ENCODE results near the gene WTAP. TPM values are rescaled to one million over a fixed set of nuclear protein-coding genes. Genes with fewer than 3 reads are reported as not detected.

Gene WTAP
- total RNA-seq, 2 experiments from 2014 or later: 211 to 227 TPM

DNA sequence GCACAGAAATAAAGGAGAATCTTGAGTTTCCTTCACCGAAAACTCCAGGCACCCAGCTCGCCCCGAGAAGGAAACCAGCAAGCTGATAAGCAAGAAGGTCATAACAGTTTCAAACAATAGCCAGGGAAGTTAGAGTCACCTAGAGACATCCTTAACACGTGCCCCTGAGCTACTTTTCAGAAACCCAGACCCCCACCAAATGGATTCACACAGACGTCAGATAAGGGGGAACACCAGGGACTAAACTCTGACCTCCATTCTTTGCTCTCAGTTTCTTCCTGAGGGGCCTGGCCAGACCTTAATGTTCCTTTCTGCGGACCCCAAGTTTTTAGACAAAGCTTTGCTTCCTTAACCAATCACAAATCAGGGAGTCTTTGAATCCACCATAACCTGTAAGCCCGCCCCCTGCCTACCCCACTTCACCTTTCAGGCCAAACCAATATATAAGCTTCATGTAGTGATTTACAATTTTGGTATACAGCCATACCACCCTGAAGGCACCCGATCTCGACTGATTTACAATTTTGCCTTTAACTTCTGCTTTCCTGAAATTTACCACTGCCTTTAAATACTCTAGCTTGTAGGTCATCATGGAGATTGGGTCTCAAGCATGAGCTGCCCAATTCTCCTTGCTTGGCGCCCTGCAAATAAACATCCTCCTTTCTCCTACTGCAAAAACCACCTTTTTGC, 46.0 kb upstream of the WTAP start:
- H3K4me3 ChIP-seq (ENCODE audit: low read length): no peak overlapping the region
- no peaks in the 10 kb centered on the region for H3K9me3 Mint-ChIP-seq
- H3K36me3 Mint-ChIP-seq (ENCODE audit: low read depth): peaks cover 83% of the 10 kb centered on the region
- intact Hi-C loops (cut with DNase I, micrococcal nuclease): no loop called here
- H3K4me1 Mint-ChIP-seq (ENCODE audit: low read depth): peaks cover 5% of the 10 kb centered on the region
- no peaks in the 10 kb centered on the region for H3K9me3 ChIP-seq (ENCODE audit: control insufficient read depth in 1 of 2, insufficient read depth in 1 of 2, low read length in 2 of 2)
- H3K27me3 Mint-ChIP-seq: no peaks in the 10 kb centered on the region
- no peak overlapping the region for H3K27ac ChIP-seq (ENCODE audit: low read depth in 1 of 2, low read length in 2 of 2)
- peaks cover 75% of the 10 kb centered on the region for H3K36me3 ChIP-seq (ENCODE audit: insufficient read depth, low read length)
- no peak overlapping the region for H3K27ac Mint-ChIP-seq
- DNase-seq (no peak), ATAC-seq (ENCODE audit: poor library complexity) (no peak)
- no peaks in the 10 kb centered on the region for H3K27me3 ChIP-seq (ENCODE audit: control insufficient read depth in 1 of 2, insufficient read depth in 2 of 2, low read length in 2 of 2)
- H3K4me1 ChIP-seq (ENCODE audit: insufficient read depth, low read length): no peaks in the 10 kb centered on the region
- H3K4me3 Mint-ChIP-seq: no peak overlapping the region
- TF ChIP-seq, protein P1, sequence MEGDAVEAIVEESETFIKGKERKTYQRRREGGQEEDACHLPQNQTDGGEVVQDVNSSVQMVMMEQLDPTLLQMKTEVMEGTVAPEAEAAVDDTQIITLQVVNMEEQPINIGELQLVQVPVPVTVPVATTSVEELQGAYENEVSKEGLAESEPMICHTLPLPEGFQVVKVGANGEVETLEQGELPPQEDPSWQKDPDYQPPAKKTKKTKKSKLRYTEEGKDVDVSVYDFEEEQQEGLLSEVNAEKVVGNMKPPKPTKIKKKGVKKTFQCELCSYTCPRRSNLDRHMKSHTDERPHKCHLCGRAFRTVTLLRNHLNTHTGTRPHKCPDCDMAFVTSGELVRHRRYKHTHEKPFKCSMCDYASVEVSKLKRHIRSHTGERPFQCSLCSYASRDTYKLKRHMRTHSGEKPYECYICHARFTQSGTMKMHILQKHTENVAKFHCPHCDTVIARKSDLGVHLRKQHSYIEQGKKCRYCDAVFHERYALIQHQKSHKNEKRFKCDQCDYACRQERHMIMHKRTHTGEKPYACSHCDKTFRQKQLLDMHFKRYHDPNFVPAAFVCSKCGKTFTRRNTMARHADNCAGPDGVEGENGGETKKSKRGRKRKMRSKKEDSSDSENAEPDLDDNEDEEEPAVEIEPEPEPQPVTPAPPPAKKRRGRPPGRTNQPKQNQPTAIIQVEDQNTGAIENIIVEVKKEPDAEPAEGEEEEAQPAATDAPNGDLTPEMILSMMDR (IDR thresholded peaks at IDR 0.05): no peak
- POLR2A ChIA-PET: interaction anchor here (1.0 to 1.4 kb wide), 2 partner anchors 10 to 45 kb away, joined by 3 read pairs; no protein-coding TSS in a partner anchor
- CTCF ChIA-PET: no interaction called here

DNA sequence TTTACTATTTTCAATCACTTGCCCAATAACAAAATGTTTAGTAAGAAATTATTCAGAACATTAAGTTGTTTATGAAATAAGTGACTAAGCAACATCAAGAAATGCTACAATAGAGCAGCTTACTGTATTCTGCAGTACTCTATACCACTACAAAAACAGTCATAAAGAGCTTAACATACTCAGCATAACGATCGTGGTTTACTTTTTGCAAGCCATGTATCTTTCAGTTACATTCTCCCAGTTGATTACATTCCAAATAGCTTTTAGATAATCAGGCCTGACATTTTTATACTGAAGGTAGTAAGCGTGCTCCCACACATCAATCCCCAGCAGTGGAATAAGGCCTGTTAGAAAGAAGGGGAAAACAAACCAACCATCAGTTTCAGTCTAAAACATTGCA, 45.0 kb upstream of the WTAP start:
- peaks cover 83% of the 10 kb centered on the region for H3K36me3 Mint-ChIP-seq (ENCODE audit: low read depth)
- POLR2A ChIA-PET: interaction anchor here (0.9 to 1.4 kb wide), 3 partner anchors 10 to 44 kb away, joined by 3 to 4 read pairs (median 3); partner anchors contain the start of gene SOD2
- CTCF ChIA-PET: no interaction called here
- H3K27ac Mint-ChIP-seq: peak overlapping the region; percentile 68
- H3K9me3 Mint-ChIP-seq: no peaks in the 10 kb centered on the region
- H3K4me1 ChIP-seq (ENCODE audit: insufficient read depth, low read length): peaks cover 4% of the 10 kb centered on the region
- H3K27me3 Mint-ChIP-seq: no peaks in the 10 kb centered on the region
- DNase-seq (no peak), ATAC-seq (ENCODE audit: poor library complexity) (no peak)
- intact Hi-C loops (cut with DNase I, micrococcal nuclease): no loop called here
- peaks cover 84% of the 10 kb centered on the region for H3K36me3 ChIP-seq (ENCODE audit: insufficient read depth, low read length)
- H3K27me3 ChIP-seq (ENCODE audit: control insufficient read depth in 1 of 2, insufficient read depth in 2 of 2, low read length in 2 of 2): no peaks in the 10 kb centered on the region
- H3K4me1 Mint-ChIP-seq (ENCODE audit: low read depth): peaks cover 14% of the 10 kb centered on the region
- H3K27ac ChIP-seq (ENCODE audit: low read depth in 1 of 2, low read length in 2 of 2): no peak overlapping the region
- TF ChIP-seq, protein P1 (IDR thresholded peaks at IDR 0.05): no peak
- no peak overlapping the region for H3K4me3 Mint-ChIP-seq
- no peak overlapping the region for H3K4me3 ChIP-seq (ENCODE audit: low read length)
- no peaks in the 10 kb centered on the region for H3K9me3 ChIP-seq (ENCODE audit: control insufficient read depth in 1 of 2, insufficient read depth in 1 of 2, low read length in 2 of 2)

DNA sequence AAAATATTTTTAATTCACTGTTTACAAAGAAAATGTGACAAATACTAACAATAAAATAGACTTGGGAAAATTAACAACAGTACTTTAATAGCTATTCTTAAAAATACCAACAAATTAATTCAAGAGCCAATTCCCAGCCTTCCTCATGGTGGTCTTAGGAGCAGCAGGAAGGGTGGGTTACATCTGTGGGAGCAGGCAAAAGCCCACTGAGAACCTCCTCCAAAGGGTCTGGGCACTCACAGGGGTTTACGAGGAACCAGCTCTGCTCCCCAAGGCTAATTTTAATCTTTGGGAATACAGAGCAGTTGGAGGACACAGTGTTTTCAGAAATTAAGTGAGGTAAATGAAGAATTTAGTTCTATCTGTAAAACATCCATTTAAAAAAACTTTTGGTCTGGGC, 44.5 kb upstream of the WTAP start:
- ATAC-seq (ENCODE audit: poor library complexity) (no peak), DNase-seq (no peak)
- no peaks in the 10 kb centered on the region for H3K9me3 Mint-ChIP-seq
- no peak overlapping the region for H3K4me3 Mint-ChIP-seq
- CTCF ChIA-PET: no interaction called here
- no peaks in the 10 kb centered on the region for H3K27me3 ChIP-seq (ENCODE audit: control insufficient read depth in 1 of 2, insufficient read depth in 2 of 2, low read length in 2 of 2)
- H3K36me3 Mint-ChIP-seq (ENCODE audit: low read depth): peaks cover 86% of the 10 kb centered on the region
- no peaks in the 10 kb centered on the region for H3K9me3 ChIP-seq (ENCODE audit: control insufficient read depth in 1 of 2, insufficient read depth in 1 of 2, low read length in 2 of 2)
- POLR2A ChIA-PET: interaction anchor here (0.9 to 1.4 kb wide), 2 partner anchors 10 to 43 kb away, joined by 3 to 4 read pairs; partner anchors contain the start of gene SOD2
- peaks cover 85% of the 10 kb centered on the region for H3K36me3 ChIP-seq (ENCODE audit: insufficient read depth, low read length)
- TF ChIP-seq, protein P1 (IDR thresholded peaks at IDR 0.05): no peak
- H3K4me3 ChIP-seq (ENCODE audit: low read length): no peak overlapping the region
- H3K4me1 Mint-ChIP-seq (ENCODE audit: low read depth): peaks cover 18% of the 10 kb centered on the region
- H3K27ac Mint-ChIP-seq: no peak overlapping the region
- peaks cover 7% of the 10 kb centered on the region for H3K4me1 ChIP-seq (ENCODE audit: insufficient read depth, low read length)
- intact Hi-C loops (cut with DNase I, micrococcal nuclease): no loop called here
- H3K27ac ChIP-seq (ENCODE audit: low read depth in 1 of 2, low read length in 2 of 2): no peak overlapping the region
- no peaks in the 10 kb centered on the region for H3K27me3 Mint-ChIP-seq

Measured in CD4-positive, alpha-beta T cell (primary cell).